Suprapubic skin (tissue), 4 donors: ENCODE measurements around the gene MTA3. TPM values are rescaled to one million over a fixed set of nuclear protein-coding genes. Genes with fewer than 3 reads are reported as not detected.

Source experiments
- DNase-seq, 2 donors: peaks; one replicate each; pipeline ENCODE4 v3.0.0-alpha.2; 2019; ENCODE audit warnings: low spot score in 2 of 2
- H3K27ac ChIP-seq: fragments of 200-600 bp; sonication (generic); one replicate; pipeline ENCODE4 v1.5.1; 2019
- H3K27me3 ChIP-seq: fragments of 200-600 bp; sonication (generic); one replicate; pipeline ENCODE4 v1.5.1; 2019
- H3K36me3 ChIP-seq: fragments of 200-600 bp; sonication (generic); one replicate; pipeline ENCODE4 v1.5.1; 2019
- H3K4me1 ChIP-seq: fragments of 200-600 bp; sonication (generic); one replicate; pipeline ENCODE4 v1.5.1; 2019
- H3K4me3 ChIP-seq: fragments of 200-600 bp; sonication (generic); one replicate; pipeline ENCODE4 v1.5.1; 2019; ENCODE audit warnings: mild to moderate bottlenecking
- H3K9me3 ChIP-seq: fragments of 200-600 bp; sonication (generic); one replicate; pipeline ENCODE4 v1.5.1; 2019
- CTCF ChIP-seq, 2 donors: fragments of 200-600 bp in 1 of 2; fragments of 450-650 bp in 1 of 2; sonication (generic) in 1 of 2; IDR thresholded peaks; one replicate each; pipeline ENCODE4 v1.5.1; 2016 to 2019; ENCODE audit warnings: antibody characterized with exemption in 2 of 2, mild to moderate bottlenecking in 1 of 2, moderate library complexity in 1 of 2
- EP300 ChIP-seq: sonication (generic); formaldehyde crosslinking; IDR thresholded peaks from one replicate; pipeline ENCODE4 v1.6.1; 2017; ENCODE audit warnings: antibody characterized with exemption
- POLR2A ChIP-seq, 2 donors: fragments of 450-650 bp; IDR thresholded peaks; one replicate each; pipeline ENCODE4 v1.6.1; 2017; ENCODE audit warnings: antibody characterized with exemption in 2 of 2, mild to moderate bottlenecking in 2 of 2, moderate library complexity in 2 of 2
- POLR2AphosphoS5 ChIP-seq, 3 donors: sonication (generic); formaldehyde crosslinking; IDR thresholded peaks; one replicate each; pipeline ENCODE4 v1.6.1; 2017; ENCODE audit warnings: antibody characterized with exemption in 3 of 3
- WGBS: methylation state at CpG from one replicate; pipeline ENCODE4 v1.1.5; 2018; 5-methylcytosine and 5-hydroxymethylcytosine counted together
- total RNA-seq, 4 donors: library from RNA; depleted of rRNA; stranded (reverse); fragments of >200 nt; gene quantifications; one replicate each; pipeline ENCODE4 v1.1.0, GENCODE V29; 2016

The MTA3 gene
- total RNA-seq, 4 donors from 2014 or later: 29.6 to 81.9 (median 30.3) TPM

GRCh38 chr2:42769583-42770287 lies 201.3 kb downstream of the MTA3 start:
- no peak for DNase-seq
- Histone ChIP-seq H3K4me3 (no peak overlapping the region), H3K27ac (no peak overlapping the region), H3K27me3 (no peaks in the 10 kb centered on the region), H3K9me3 (no peaks in the 10 kb centered on the region), H3K36me3 (peaks cover 4% of the 10 kb centered on the region), H3K4me1 (no peaks in the 10 kb centered on the region)
- WGBS: 100% methylated on average over 2 of the region's 10 CpGs
- TF ChIP-seq EP300 (no peak), CTCF (IDR thresholded peaks at IDR 0.05) (no peak), POLR2A (IDR thresholded peaks at IDR 0.05) (no peak)

GRCh38 chr2:42770288-42771131 lies 202.1 kb downstream of the MTA3 start:
- 78% methylated on average over 13 of the region's 19 CpGs for WGBS
- H3K9me3 ChIP-seq: no peaks in the 10 kb centered on the region
- H3K4me3 ChIP-seq: no peak overlapping the region
- no peaks in the 10 kb centered on the region for H3K4me1 ChIP-seq
- H3K27me3 ChIP-seq: no peaks in the 10 kb centered on the region
- peak in 1 of 2 donors; percentile 76 for DNase-seq
- TF ChIP-seq POLR2AphosphoS5 (IDR thresholded peaks at IDR 0.05) (no peak), POLR2A (IDR thresholded peaks at IDR 0.05) (no peak), CTCF (IDR thresholded peaks at IDR 0.05) (no peak), EP300 (no peak)
- peaks cover 4% of the 10 kb centered on the region for H3K36me3 ChIP-seq
- H3K27ac ChIP-seq: no peak overlapping the region

GRCh38 chr2:42771546-42772153 lies 203.2 kb downstream of the MTA3 start:
- WGBS: 84% methylated on average over 5 of the region's 5 CpGs
- DNase-seq: peak in 1 of 2 donors; percentile 24

GRCh38 chr2:42775186-42775585 lies 206.8 kb downstream of the MTA3 start:
- no peak for DNase-seq
- H3K9me3 ChIP-seq: no peaks in the 10 kb centered on the region
- no peak overlapping the region for H3K4me3 ChIP-seq
- H3K36me3 ChIP-seq: no peaks in the 10 kb centered on the region
- H3K27me3 ChIP-seq: no peaks in the 10 kb centered on the region
- 68% methylated on average over 2 of the region's 2 CpGs for WGBS
- no peaks in the 10 kb centered on the region for H3K4me1 ChIP-seq
- TF ChIP-seq CTCF (IDR thresholded peaks at IDR 0.05) (no peak), EP300 (no peak), POLR2A (IDR thresholded peaks at IDR 0.05) (no peak), POLR2AphosphoS5 (IDR thresholded peaks at IDR 0.05) (no peak)
- no peak overlapping the region for H3K27ac ChIP-seq

More at GRCh38 chr2:42771546-42772153, 203.2 kb downstream of the MTA3 start:
- Histone ChIP-seq H3K9me3 (no peaks in the 10 kb centered on the region), H3K4me3 (no peak overlapping the region), H3K36me3 (peaks cover 4% of the 10 kb centered on the region), H3K27ac (no peak overlapping the region), H3K27me3 (no peaks in the 10 kb centered on the region), H3K4me1 (no peaks in the 10 kb centered on the region)
- TF ChIP-seq EP300 (no peak), POLR2AphosphoS5 (IDR thresholded peaks at IDR 0.05) (no peak), CTCF (IDR thresholded peaks at IDR 0.05) (no peak), POLR2A (IDR thresholded peaks at IDR 0.05) (no peak)

GRCh38 chr2:42775810-42776209 lies 207.4 kb downstream of the MTA3 start:
- Histone ChIP-seq H3K4me1 (no peaks in the 10 kb centered on the region), H3K4me3 (no peak overlapping the region), H3K27me3 (no peaks in the 10 kb centered on the region), H3K9me3 (no peaks in the 10 kb centered on the region), H3K27ac (no peak overlapping the region), H3K36me3 (no peaks in the 10 kb centered on the region)
- DNase-seq: no peak
- TF ChIP-seq CTCF (IDR thresholded peaks at IDR 0.05) (no peak), EP300 (no peak), POLR2A (IDR thresholded peaks at IDR 0.05) (no peak), POLR2AphosphoS5 (IDR thresholded peaks at IDR 0.05) (no peak)
- WGBS: 73% methylated on average over 3 of the region's 3 CpGs
